ENCODE measurements around the gene PPP2R5E.

Gene PPP2R5E

GRCh38 chr14:63443361-63443760 lies 99.8 kb downstream of the PPP2R5E start:
- no peak overlapping the region for H3K27ac ChIP-seq (ENCODE audit: insufficient read depth, low read length, poor library complexity, severe bottlenecking)
- H3K36me3 ChIP-seq (ENCODE audit: control insufficient read depth, insufficient read depth, low read length) = peaks cover 6% of the 10 kb centered on the region
- no peaks in the 10 kb centered on the region for H3K9me3 ChIP-seq (ENCODE audit: control insufficient read depth, low read length)
- H3K4me1 ChIP-seq (ENCODE audit: control insufficient read depth, insufficient read depth, low read length, poor library complexity, severe bottlenecking) = no peaks in the 10 kb centered on the region
- no peak overlapping the region for H3K4me3 ChIP-seq (ENCODE audit: insufficient read depth, low read depth, low read length, poor library complexity, severe bottlenecking)
- no peak for DNase-seq
- H3K27me3 ChIP-seq (replicated peaks; ENCODE audit: control insufficient read depth, insufficient read depth, low read length, poor library complexity, severe bottlenecking) = no peaks in the 10 kb centered on the region

GRCh38 chr14:63438065-63438757 lies 105.0 kb downstream of the PPP2R5E start:
- Histone ChIP-seq H3K27ac (ENCODE audit: insufficient read depth, low read length, poor library complexity, severe bottlenecking) (no peak overlapping the region), H3K9me3 (ENCODE audit: control insufficient read depth, low read length) (no peaks in the 10 kb centered on the region), H3K4me1 (ENCODE audit: control insufficient read depth, insufficient read depth, low read length, poor library complexity, severe bottlenecking) (peaks cover 15% of the 10 kb centered on the region), H3K4me3 (ENCODE audit: insufficient read depth, low read depth, low read length, poor library complexity, severe bottlenecking) (no peak overlapping the region), H3K27me3 (replicated peaks; ENCODE audit: control insufficient read depth, insufficient read depth, low read length, poor library complexity, severe bottlenecking) (no peaks in the 10 kb centered on the region), H3K36me3 (ENCODE audit: control insufficient read depth, insufficient read depth, low read length) (peaks cover 6% of the 10 kb centered on the region)
- no peak for DNase-seq

GRCh38 chr14:63436286-63437098 lies 106.7 kb downstream of the PPP2R5E start:
- no peak overlapping the region for H3K27ac ChIP-seq (ENCODE audit: insufficient read depth, low read length, poor library complexity, severe bottlenecking)
- H3K9me3 ChIP-seq (ENCODE audit: control insufficient read depth, low read length) = no peaks in the 10 kb centered on the region
- no peaks in the 10 kb centered on the region for H3K27me3 ChIP-seq (replicated peaks; ENCODE audit: control insufficient read depth, insufficient read depth, low read length, poor library complexity, severe bottlenecking)
- no peak overlapping the region for H3K4me3 ChIP-seq (ENCODE audit: insufficient read depth, low read depth, low read length, poor library complexity, severe bottlenecking)
- peaks cover 15% of the 10 kb centered on the region for H3K4me1 ChIP-seq (ENCODE audit: control insufficient read depth, insufficient read depth, low read length, poor library complexity, severe bottlenecking)
- no peak for DNase-seq
- peaks cover 6% of the 10 kb centered on the region for H3K36me3 ChIP-seq (ENCODE audit: control insufficient read depth, insufficient read depth, low read length)

- DNase-seq = no peak
- no peak overlapping the region for H3K27ac ChIP-seq (ENCODE audit: insufficient read depth, low read length, poor library complexity, severe bottlenecking)
Measured at GRCh38 chr14:63435838-63436237, 107.3 kb downstream of the PPP2R5E start.

GRCh38 chr14:63435204-63435603 lies 108.0 kb downstream of the PPP2R5E start:
- H3K4me1 ChIP-seq (ENCODE audit: control insufficient read depth, insufficient read depth, low read length, poor library complexity, severe bottlenecking) = peaks cover 15% of the 10 kb centered on the region
- no peaks in the 10 kb centered on the region for H3K36me3 ChIP-seq (ENCODE audit: control insufficient read depth, insufficient read depth, low read length)
- no peaks in the 10 kb centered on the region for H3K27me3 ChIP-seq (replicated peaks; ENCODE audit: control insufficient read depth, insufficient read depth, low read length, poor library complexity, severe bottlenecking)
- no peaks in the 10 kb centered on the region for H3K9me3 ChIP-seq (ENCODE audit: control insufficient read depth, low read length)
- no peak for DNase-seq
- no peak overlapping the region for H3K27ac ChIP-seq (ENCODE audit: insufficient read depth, low read length, poor library complexity, severe bottlenecking)
- H3K4me3 ChIP-seq (ENCODE audit: insufficient read depth, low read depth, low read length, poor library complexity, severe bottlenecking) = no peak overlapping the region

More at GRCh38 chr14:63435838-63436237, 107.3 kb downstream of the PPP2R5E start:
- H3K27me3 ChIP-seq (replicated peaks; ENCODE audit: control insufficient read depth, insufficient read depth, low read length, poor library complexity, severe bottlenecking) = no peaks in the 10 kb centered on the region
- no peaks in the 10 kb centered on the region for H3K9me3 ChIP-seq (ENCODE audit: control insufficient read depth, low read length)
- no peaks in the 10 kb centered on the region for H3K36me3 ChIP-seq (ENCODE audit: control insufficient read depth, insufficient read depth, low read length)
- no peak overlapping the region for H3K4me3 ChIP-seq (ENCODE audit: insufficient read depth, low read depth, low read length, poor library complexity, severe bottlenecking)
- H3K4me1 ChIP-seq (ENCODE audit: control insufficient read depth, insufficient read depth, low read length, poor library complexity, severe bottlenecking) = peaks cover 15% of the 10 kb centered on the region

- Histone ChIP-seq H3K27me3 (replicated peaks; ENCODE audit: control insufficient read depth, insufficient read depth, low read length, poor library complexity, severe bottlenecking) (no peaks in the 10 kb centered on the region), H3K27ac (ENCODE audit: insufficient read depth, low read length, poor library complexity, severe bottlenecking) (no peak overlapping the region), H3K4me1 (ENCODE audit: control insufficient read depth, insufficient read depth, low read length, poor library complexity, severe bottlenecking) (peaks cover 12% of the 10 kb centered on the region), H3K9me3 (ENCODE audit: control insufficient read depth, low read length) (no peaks in the 10 kb centered on the region), H3K36me3 (ENCODE audit: control insufficient read depth, insufficient read depth, low read length) (no peaks in the 10 kb centered on the region), H3K4me3 (ENCODE audit: insufficient read depth, low read depth, low read length, poor library complexity, severe bottlenecking) (no peak overlapping the region)
- no peak for DNase-seq
Measured at GRCh38 chr14:63432888-63433552, 110.2 kb downstream of the PPP2R5E start.

- Histone ChIP-seq H3K4me1 (ENCODE audit: control insufficient read depth, insufficient read depth, low read length, poor library complexity, severe bottlenecking) (peaks cover 9% of the 10 kb centered on the region), H3K36me3 (ENCODE audit: control insufficient read depth, insufficient read depth, low read length) (no peaks in the 10 kb centered on the region)
Measured at GRCh38 chr14:63432228-63432627, 110.9 kb downstream of the PPP2R5E start.

GRCh38 chr14:63431466-63431865 lies 111.7 kb downstream of the PPP2R5E start:
- H3K9me3 ChIP-seq (ENCODE audit: control insufficient read depth, low read length) = no peaks in the 10 kb centered on the region
- H3K27me3 ChIP-seq (replicated peaks; ENCODE audit: control insufficient read depth, insufficient read depth, low read length, poor library complexity, severe bottlenecking) = no peaks in the 10 kb centered on the region

More at GRCh38 chr14:63432228-63432627, 110.9 kb downstream of the PPP2R5E start:
- no peak for DNase-seq
- Histone ChIP-seq H3K4me3 (ENCODE audit: insufficient read depth, low read depth, low read length, poor library complexity, severe bottlenecking) (no peak overlapping the region), H3K27me3 (replicated peaks; ENCODE audit: control insufficient read depth, insufficient read depth, low read length, poor library complexity, severe bottlenecking) (no peaks in the 10 kb centered on the region), H3K9me3 (ENCODE audit: control insufficient read depth, low read length) (no peaks in the 10 kb centered on the region), H3K27ac (ENCODE audit: insufficient read depth, low read length, poor library complexity, severe bottlenecking) (no peak overlapping the region)

GRCh38 chr14:63428486-63428885 lies 114.7 kb downstream of the PPP2R5E start:
- Histone ChIP-seq H3K4me1 (ENCODE audit: control insufficient read depth, insufficient read depth, low read length, poor library complexity, severe bottlenecking) (no peaks in the 10 kb centered on the region), H3K27ac (ENCODE audit: insufficient read depth, low read length, poor library complexity, severe bottlenecking) (no peak overlapping the region), H3K27me3 (replicated peaks; ENCODE audit: control insufficient read depth, insufficient read depth, low read length, poor library complexity, severe bottlenecking) (no peaks in the 10 kb centered on the region), H3K9me3 (ENCODE audit: control insufficient read depth, low read length) (no peaks in the 10 kb centered on the region), H3K36me3 (ENCODE audit: control insufficient read depth, insufficient read depth, low read length) (no peaks in the 10 kb centered on the region), H3K4me3 (ENCODE audit: insufficient read depth, low read depth, low read length, poor library complexity, severe bottlenecking) (no peak overlapping the region)
- DNase-seq = no peak

More at GRCh38 chr14:63431466-63431865, 111.7 kb downstream of the PPP2R5E start:
- Histone ChIP-seq H3K27ac (ENCODE audit: insufficient read depth, low read length, poor library complexity, severe bottlenecking) (no peak overlapping the region), H3K36me3 (ENCODE audit: control insufficient read depth, insufficient read depth, low read length) (no peaks in the 10 kb centered on the region), H3K4me1 (ENCODE audit: control insufficient read depth, insufficient read depth, low read length, poor library complexity, severe bottlenecking) (peaks cover 9% of the 10 kb centered on the region), H3K4me3 (ENCODE audit: insufficient read depth, low read depth, low read length, poor library complexity, severe bottlenecking) (no peak overlapping the region)
- no peak for DNase-seq

Data from effector memory CD4-positive, alpha-beta T cell (primary cell).